SK-N-SH (cell line): Measurements from ENCODE around the gene C18orf54. TPM values are rescaled to one million over a fixed set of nuclear protein-coding genes. Genes with fewer than 3 reads are reported as not detected.

Source experiments
- CTCF ChIA-PET: fragments of 300-600, 350-600 bp; formaldehyde crosslinking; extraction: SDS; loops from one replicate; lab custom pipeline; 2021; lab: Yijun Ruan, JAX
- POLR2A ChIA-PET: fragments of 350-600 bp; sonication (Branson Sonifier 250); formaldehyde crosslinking; extraction: SDS; loops from one replicate; lab custom pipeline; 2020; ENCODE audit warnings: antibody characterized with exemption, inconsistent platforms; lab: Yijun Ruan, JAX
- DNase-seq: peaks from one replicate; pipeline ENCODE4 v3.0.0; 2012
- H2AFZ ChIP-seq: fragments of 200-600 bp; sonication (generic); 2 replicates; pipeline ENCODE4 v1.8.1; 2016; ENCODE audit warnings: antibody characterized with exemption, mild to moderate bottlenecking, low read depth
- H3F3A ChIP-seq: fragments of 200-600 bp; sonication (generic); replicated peaks from 2 replicates; pipeline ENCODE3; 2016; ENCODE audit warnings: antibody characterized with exemption, mild to moderate bottlenecking; ENCODE audit not compliant: insufficient read depth
- H3K27ac ChIP-seq, 2 experiments: fragments of 200-500 bp in 1 of 2; fragments of 200-600 bp in 1 of 2; sonication (Bioruptor generic) in 1 of 2; sonication (generic), shearing (Covaris generic) in 1 of 2; 2 replicates each; pipeline versions ENCODE4 v1.5.1 to v1.6.1; 2014 to 2016; ENCODE audit warnings: low read depth in 2 of 2, inconsistent platforms in 1 of 2, low read length in 1 of 2, mild to moderate bottlenecking in 1 of 2, mixed read lengths in 1 of 2
- H3K27me3 ChIP-seq: fragments of 200-600 bp; sonication (generic), shearing (Covaris generic); 2 replicates; pipeline ENCODE4 v1.6.1; 2016; ENCODE audit warnings: mixed run types; ENCODE audit not compliant: insufficient read depth
- H3K36me3 ChIP-seq, 2 experiments: fragments of 200-500 bp in 1 of 2; fragments of 200-600 bp in 1 of 2; sonication (Bioruptor generic) in 1 of 2; sonication (generic) in 1 of 2; replicated peaks in 1 of 2; 2 replicates each; pipeline versions ENCODE3 to v1.5.1; 2014 to 2016; ENCODE audit warnings: low read length in 1 of 2, mild to moderate bottlenecking in 1 of 2; ENCODE audit not compliant: insufficient read depth in 2 of 2, control insufficient read depth in 1 of 2
- H3K4me1 ChIP-seq, 2 experiments: fragments of 200-500 bp in 1 of 2; fragments of 200-600 bp in 1 of 2; sonication (Bioruptor generic) in 1 of 2; sonication (generic), shearing (Covaris generic) in 1 of 2; 2 replicates each; pipeline versions ENCODE4 v1.5.1 to v1.6.1; 2014 to 2016; ENCODE audit warnings: low read depth in 1 of 2, low read length in 1 of 2, mixed run types in 1 of 2; ENCODE audit not compliant: insufficient read depth in 2 of 2, control insufficient read depth in 1 of 2
- H3K4me2 ChIP-seq: fragments of 200-600 bp; sonication (generic), shearing (Covaris generic); 2 replicates; pipeline ENCODE4 v1.6.1; 2017; ENCODE audit warnings: mixed run types
- H3K4me3 ChIP-seq, 2 experiments: fragments of 200-500 bp in 1 of 2; fragments of 200-600 bp in 1 of 2; sonication (Bioruptor generic) in 1 of 2; sonication (generic), shearing (Covaris generic) in 1 of 2; 2 replicates each; pipeline versions ENCODE4 v1.5.1 to v1.8.1; 2014 to 2016; ENCODE audit warnings: low read depth in 2 of 2, inconsistent platforms in 1 of 2, low read length in 1 of 2, mild to moderate bottlenecking in 1 of 2, mixed read lengths in 1 of 2, moderate library complexity in 1 of 2
- H3K79me2 ChIP-seq: fragments of 200-600 bp; sonication (generic); 2 replicates; pipeline ENCODE4 v1.8.1; 2017; ENCODE audit warnings: mild to moderate bottlenecking; ENCODE audit not compliant: insufficient read depth
- H3K9ac ChIP-seq: fragments of 200-600 bp; sonication (generic); 2 replicates; pipeline ENCODE4 v1.6.1; 2017; ENCODE audit warnings: mixed run types
- H3K9me2 ChIP-seq: fragments of 200-600 bp; sonication (generic); 2 replicates; pipeline ENCODE4 v1.6.1; 2017; ENCODE audit warnings: mixed run types
- H3K9me3 ChIP-seq: fragments of 200-600 bp; sonication (generic); 2 replicates; pipeline ENCODE4 v1.6.1; 2017; ENCODE audit warnings: mixed run types, mild to moderate bottlenecking, moderate library complexity
- H4K20me1 ChIP-seq: fragments of 200-600 bp; sonication (generic); 2 replicates; pipeline ENCODE4 v1.6.1; 2017; ENCODE audit warnings: mild to moderate bottlenecking, mixed run types; ENCODE audit not compliant: insufficient read depth
- CHD2 ChIP-seq: fragments of 150-350 bp; IDR thresholded peaks from 2 replicates; pipeline ENCODE4 v1.6.1; 2018; ENCODE audit warnings: low read length; ENCODE audit not compliant: partially characterized antibody
- CTCF ChIP-seq: fragments of 200-600 bp; sonication (generic); IDR thresholded peaks from 2 replicates; pipeline ENCODE4 v1.6.1; 2017; ENCODE audit warnings: antibody characterized with exemption, mild to moderate bottlenecking, moderate library complexity
- EP300 ChIP-seq, 2 experiments: IDR thresholded peaks; 2 replicates each; pipeline versions ENCODE4 v1.4.0 to v1.6.1; 2012; ENCODE audit warnings: borderline replicate concordance in 1 of 2, low read depth in 1 of 2, low read length in 1 of 2
- GATA2 ChIP-seq: sonication (generic); formaldehyde crosslinking; IDR thresholded peaks from 2 replicates; pipeline ENCODE4 v1.5.0; 2020; ENCODE audit warnings: mild to moderate bottlenecking, missing genetic modification reagents
- MEF2A ChIP-seq: IDR thresholded peaks from 2 replicates; pipeline ENCODE4 v1.4.0; 2012; ENCODE audit warnings: low read depth, borderline replicate concordance
- NFIC ChIP-seq: IDR thresholded peaks from 2 replicates; pipeline ENCODE4 v1.4.0; 2012; ENCODE audit warnings: borderline replicate concordance
- RAD21 ChIP-seq: IDR thresholded peaks from 2 replicates; pipeline ENCODE4 v1.6.1; 2012; ENCODE audit warnings: mild to moderate bottlenecking, low read length
- REST ChIP-seq: IDR thresholded peaks from 2 replicates; pipeline ENCODE4 v1.6.1; 2012; ENCODE audit warnings: mild to moderate bottlenecking, low read depth, low read length, moderate library complexity
- RFX5 ChIP-seq: IDR thresholded peaks from 2 replicates; pipeline ENCODE4 v1.6.1; 2012; ENCODE audit warnings: mild to moderate bottlenecking, improper control_type of control experiment, low read length
- SIN3A ChIP-seq: IDR thresholded peaks from 2 replicates; pipeline ENCODE4 v1.6.1; 2012; ENCODE audit warnings: low read depth, mild to moderate bottlenecking, low read length, moderate library complexity, borderline replicate concordance
- TCF12 ChIP-seq: IDR thresholded peaks from 2 replicates; pipeline ENCODE4 v1.4.0; 2012
- WGBS: methylation state at CpG from one replicate; pipeline ENCODE4 v1.1.6; 2017; ENCODE audit warnings: low lambda C conversion rate; 5-methylcytosine and 5-hydroxymethylcytosine counted together
- polyA plus RNA-seq, 3 experiments: library from polyadenylated mRNA; depleted of rRNA; stranded (reverse); fragments of >200 nt; gene quantifications; 2 replicates each; pipeline ENCODE4 v1.2.3, GENCODE V29; 2012

Gene C18orf54
- polyA plus RNA-seq, 1 of the 3 experiments (the other 2 are of a cell fraction): 0.76 TPM

- Histone ChIP-seq H3F3A (no peaks in the 10 kb centered on the region), H3K4me2 (no peak overlapping the region), H3K9me2 (no peaks in the 10 kb centered on the region), H3K9ac (no peak overlapping the region), H3K4me1 (no peaks in the 10 kb centered on the region), H3K36me3 (no peaks in the 10 kb centered on the region), H2AFZ (no peak overlapping the region), H3K9me3 (no peaks in the 10 kb centered on the region), H3K79me2 (no peaks in the 10 kb centered on the region), H3K4me3 (no peak overlapping the region), H4K20me1 (no peaks in the 10 kb centered on the region), H3K27ac (no peak overlapping the region), H3K27me3 (no peaks in the 10 kb centered on the region)
- no peak for DNase-seq
- CTCF ChIA-PET: interaction anchor here (0.6 to 1.3 kb wide), 2 partner anchors 25 to 64 kb away, joined by 3 read pairs; no protein-coding TSS in a partner anchor
- POLR2A ChIA-PET: no interaction called here
- TF ChIP-seq GATA2 (CRISPR knock-in tag) (no peak), TCF12 (no peak)
Measured at GRCh38 chr18:54329787-54330186, 27.9 kb upstream of the C18orf54 start.

- TF ChIP-seq REST: no peak
- TF ChIP-seq RAD21: peak; percentile 26; the same call in 1 of the 2 replicates
- TF ChIP-seq CTCF: peak; percentile 46
- TF ChIP-seq NFIC: no peak
- TF ChIP-seq RFX5: no peak
- TF ChIP-seq SIN3A: no peak
- no peak for TF ChIP-seq EP300 (IDR thresholded peaks at IDR 0.05; ENCODE audit: borderline replicate concordance in 1 of 2, low read depth in 1 of 2, low read length in 1 of 2)
- TF ChIP-seq CHD2: no peak
- TF ChIP-seq MEF2A: no peak
- Histone ChIP-seq H3F3A (no peaks in the 10 kb centered on the region), H3K4me1 (no peaks in the 10 kb centered on the region), H3K4me2 (no peak overlapping the region), H3K27me3 (no peaks in the 10 kb centered on the region), H4K20me1 (no peaks in the 10 kb centered on the region), H3K27ac (no peak overlapping the region), H3K36me3 (no peaks in the 10 kb centered on the region), H3K4me3 (no peak overlapping the region), H3K79me2 (no peaks in the 10 kb centered on the region), H3K9me3 (no peaks in the 10 kb centered on the region), H2AFZ (no peak overlapping the region), H3K9ac (no peak overlapping the region), H3K9me2 (no peaks in the 10 kb centered on the region)
- ChIA-PET POLR2A (no interaction called here), CTCF (interaction anchor here (1.1 to 1.6 kb wide), 4 partner anchors 9 to 27 kb away, joined by 3 to 6 read pairs (median 3); partner anchors contain the start of genes C18orf54 and STARD6)
- no peak for DNase-seq
- 34% methylated on average over 6 of the region's 6 CpGs for WGBS
Measured at GRCh38 chr18:54330768-54331548, 26.7 kb upstream of the C18orf54 start.
